Measurements from ENCODE around the gene ZNF497. TPM values are rescaled to one million over a fixed set of nuclear protein-coding genes. Genes with fewer than 3 reads are reported as not detected.

The ZNF497 gene
- total and polyA plus RNA-seq, 4 donors = 0.97 to 3.8 (median 2.4) TPM

GRCh38 chr19:58381460-58382212, 19.1 kb upstream of the ZNF497 start:
- H3K9ac ChIP-seq (ENCODE audit: insufficient read depth in 1 of 2, low read length in 2 of 2) = peak overlapping the region in 1 of 2 donors; percentile 50
- peaks cover 0 to 32% (median 11%) of the 10 kb centered on the region in 5 donors for H3K4me1 ChIP-seq (ENCODE audit: control insufficient read depth in 5 of 5, insufficient read depth in 5 of 5, low read length in 5 of 5)
- 27 to 33% methylated on average over 26 of the region's 26 CpGs for WGBS, 2 donors
- no peak for DNase-seq
- TF ChIP-seq, protein P1, sequence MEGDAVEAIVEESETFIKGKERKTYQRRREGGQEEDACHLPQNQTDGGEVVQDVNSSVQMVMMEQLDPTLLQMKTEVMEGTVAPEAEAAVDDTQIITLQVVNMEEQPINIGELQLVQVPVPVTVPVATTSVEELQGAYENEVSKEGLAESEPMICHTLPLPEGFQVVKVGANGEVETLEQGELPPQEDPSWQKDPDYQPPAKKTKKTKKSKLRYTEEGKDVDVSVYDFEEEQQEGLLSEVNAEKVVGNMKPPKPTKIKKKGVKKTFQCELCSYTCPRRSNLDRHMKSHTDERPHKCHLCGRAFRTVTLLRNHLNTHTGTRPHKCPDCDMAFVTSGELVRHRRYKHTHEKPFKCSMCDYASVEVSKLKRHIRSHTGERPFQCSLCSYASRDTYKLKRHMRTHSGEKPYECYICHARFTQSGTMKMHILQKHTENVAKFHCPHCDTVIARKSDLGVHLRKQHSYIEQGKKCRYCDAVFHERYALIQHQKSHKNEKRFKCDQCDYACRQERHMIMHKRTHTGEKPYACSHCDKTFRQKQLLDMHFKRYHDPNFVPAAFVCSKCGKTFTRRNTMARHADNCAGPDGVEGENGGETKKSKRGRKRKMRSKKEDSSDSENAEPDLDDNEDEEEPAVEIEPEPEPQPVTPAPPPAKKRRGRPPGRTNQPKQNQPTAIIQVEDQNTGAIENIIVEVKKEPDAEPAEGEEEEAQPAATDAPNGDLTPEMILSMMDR (IDR thresholded peaks at IDR 0.05; ENCODE audit: control extremely low read depth, extremely low read depth) = no peak
- no peaks in the 10 kb centered on the region for H3K27me3 ChIP-seq (ENCODE audit: control insufficient read depth in 3 of 3, insufficient read depth in 3 of 3, low read length in 2 of 3)
- H3K4me3 ChIP-seq = peak overlapping the region; percentile 55
- H3K27ac ChIP-seq (ENCODE audit: low read depth in 1 of 2, low read length in 1 of 2) = peak overlapping the region; percentile 74 to 88
- H3K36me3 ChIP-seq (ENCODE audit: control insufficient read depth in 4 of 4, insufficient read depth in 4 of 4, low read length in 4 of 4) = no peaks in the 10 kb centered on the region
- no peak for ATAC-seq (ENCODE audit: insufficient read depth, low FRiP score)
- H3K9me3 ChIP-seq (ENCODE audit: control insufficient read depth in 4 of 4, insufficient read depth in 3 of 4, low read length in 3 of 4) = no peaks in the 10 kb centered on the region

GRCh38 chr19:58380662-58381459, 18.3 kb upstream of the ZNF497 start, which contains the start of gene ZNF837:
TSS of gene ZNF837 (minus strand) at chr19:58381030. CDS start at chr19:58369332, 11,698 bp downstream.
- WGBS, 2 donors = 0% methylated on average over 65 to 83 of the region's 83 CpGs
- peak within 1 kb of the TSS; percentile 69 to 79 for H3K9ac ChIP-seq (ENCODE audit: insufficient read depth in 1 of 2, low read length in 2 of 2)
- ATAC-seq (ENCODE audit: insufficient read depth, low FRiP score) = peak; percentile 94

GRCh38 chr19:58380037-58380661, 17.6 kb upstream of the ZNF497 start:
- no peaks in the 10 kb centered on the region for H3K36me3 ChIP-seq (ENCODE audit: control insufficient read depth in 4 of 4, insufficient read depth in 4 of 4, low read length in 4 of 4)
- DNase-seq = no peak
- ATAC-seq (ENCODE audit: insufficient read depth, low FRiP score) = no peak

More at GRCh38 chr19:58380662-58381459, 18.3 kb upstream of the ZNF497 start, which contains the start of gene ZNF837:
- Histone ChIP-seq H3K4me1 (ENCODE audit: control insufficient read depth in 5 of 5, insufficient read depth in 5 of 5, low read length in 5 of 5) (peaks cover 0 to 27% (median 11%) of the 10 kb centered on the region in 5 donors), H3K27me3 (ENCODE audit: control insufficient read depth in 3 of 3, insufficient read depth in 3 of 3, low read length in 2 of 3) (no peaks in the 10 kb centered on the region), H3K27ac (ENCODE audit: low read depth in 1 of 2, low read length in 1 of 2) (peak within 1 kb of the TSS; percentile 88 to 97), H3K9me3 (ENCODE audit: control insufficient read depth in 4 of 4, insufficient read depth in 3 of 4, low read length in 3 of 4) (no peaks in the 10 kb centered on the region), H3K4me3 (peak within 1 kb of the TSS; percentile 55), H3K36me3 (ENCODE audit: control insufficient read depth in 4 of 4, insufficient read depth in 4 of 4, low read length in 4 of 4) (no peaks in the 10 kb centered on the region)
- TF ChIP-seq, protein P1 (IDR thresholded peaks at IDR 0.05; ENCODE audit: control extremely low read depth, extremely low read depth) = no peak
- peak; percentile 98 to 100 (median 99) for DNase-seq

More at GRCh38 chr19:58380037-58380661, 17.6 kb upstream of the ZNF497 start:
- H3K9me3 ChIP-seq (ENCODE audit: control insufficient read depth in 4 of 4, insufficient read depth in 3 of 4, low read length in 3 of 4) = no peaks in the 10 kb centered on the region
- H3K9ac ChIP-seq (ENCODE audit: insufficient read depth in 1 of 2, low read length in 2 of 2) = peak overlapping the region; percentile 69 to 79
- 7 to 9% methylated on average over 24 of the region's 24 CpGs for WGBS, 2 donors
- peaks cover 0 to 20% (median 8%) of the 10 kb centered on the region in 5 donors for H3K4me1 ChIP-seq (ENCODE audit: control insufficient read depth in 5 of 5, insufficient read depth in 5 of 5, low read length in 5 of 5)
- peak overlapping the region; percentile 88 to 97 for H3K27ac ChIP-seq (ENCODE audit: low read depth in 1 of 2, low read length in 1 of 2)
- H3K4me3 ChIP-seq = peak overlapping the region; percentile 55
- TF ChIP-seq, protein P1 (IDR thresholded peaks at IDR 0.05; ENCODE audit: control extremely low read depth, extremely low read depth) = no peak
- H3K27me3 ChIP-seq (ENCODE audit: control insufficient read depth in 3 of 3, insufficient read depth in 3 of 3, low read length in 2 of 3) = no peaks in the 10 kb centered on the region
